GM19372 (cell line): ENCODE results near the gene SEC63.
"Not testable (repeated sequence)": the region's sequence is repeated elsewhere in the genome, so short reads cannot be mapped to it uniquely, and the experiment has no call there.

Experiments used
- ATAC-seq: cut with Tn5 transposase; IDR thresholded peaks from one replicate; pipeline ENCODE4 v1.9.1; 2021; ENCODE audit warnings: mild to moderate bottlenecking, low read depth, moderate library complexity; ENCODE audit not compliant: unreplicated experiment

SEC63 gene

DNA sequence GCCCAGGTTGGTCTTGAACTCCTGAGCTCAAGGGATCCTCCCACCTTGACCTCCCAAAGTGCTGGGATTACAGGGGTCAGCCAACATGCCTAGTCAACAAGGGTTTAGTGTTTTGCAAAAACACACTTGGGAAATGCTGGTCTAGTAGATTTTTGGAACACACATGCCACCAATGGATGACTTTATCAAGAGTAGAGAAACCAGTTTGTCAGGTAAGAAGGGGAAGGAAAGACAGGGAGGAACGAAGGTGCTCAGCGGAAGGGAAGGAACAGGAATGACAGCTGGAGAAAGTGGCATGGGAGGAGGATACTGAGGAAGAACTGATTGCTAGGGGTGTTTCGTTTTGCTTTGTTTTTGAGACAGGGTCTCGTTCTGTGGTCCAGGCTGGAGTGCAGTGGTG, 15.6 kb upstream of the SEC63 start:
- no peak for ATAC-seq

DNA sequence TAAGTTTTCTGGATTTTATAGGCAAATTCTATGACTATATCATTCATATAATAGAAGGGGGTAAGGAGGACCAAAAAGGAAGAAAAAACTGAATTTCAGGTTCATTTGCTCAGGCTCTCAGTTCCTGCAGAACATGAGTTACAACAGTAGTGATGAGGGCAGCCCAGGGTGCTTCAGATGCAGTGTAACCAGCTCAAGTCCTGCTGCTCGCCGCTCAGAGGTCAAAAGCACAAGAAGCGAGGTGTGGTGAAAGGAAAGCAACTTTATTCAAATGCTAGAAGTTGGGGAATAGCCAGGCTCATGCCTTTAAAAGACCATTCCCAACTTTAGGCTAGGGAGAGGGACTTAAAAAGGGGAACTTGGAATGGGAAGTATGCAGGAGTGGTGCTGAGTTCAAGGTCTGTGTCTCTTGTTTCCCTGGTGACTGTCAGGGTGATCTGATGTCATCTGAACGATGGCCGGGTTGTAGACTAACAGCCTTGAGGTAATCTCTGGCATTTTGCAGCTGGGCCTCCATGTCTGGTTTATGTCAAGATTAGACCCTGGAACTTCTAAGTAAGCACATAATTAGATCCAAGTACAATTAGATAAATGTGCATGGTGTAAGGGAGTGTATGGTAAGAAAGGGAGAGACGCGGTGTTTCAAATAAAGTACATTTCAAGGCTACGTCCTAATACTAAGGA, 14.5 kb upstream of the SEC63 start:
- no peak for ATAC-seq

DNA sequence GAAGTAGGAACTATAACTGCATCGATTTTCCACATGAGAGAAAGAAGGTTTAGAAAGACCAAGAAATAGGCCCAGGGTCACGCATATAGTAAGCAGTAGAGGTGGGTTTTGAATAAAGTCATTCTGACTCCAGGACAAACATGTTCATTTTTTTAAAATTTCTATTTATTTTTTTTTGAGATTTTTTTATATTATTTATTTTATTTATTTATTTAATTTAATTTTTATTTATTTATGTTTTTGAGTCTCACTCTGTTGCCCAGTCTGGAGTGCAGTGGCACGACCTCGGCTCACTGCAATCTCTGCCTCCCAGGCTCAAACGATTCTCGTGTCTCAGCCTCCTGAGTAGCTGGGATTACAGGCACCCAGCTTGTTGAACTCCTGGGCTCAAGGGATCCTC, 13.2 kb upstream of the SEC63 start:
- ATAC-seq, result no peak

DNA sequence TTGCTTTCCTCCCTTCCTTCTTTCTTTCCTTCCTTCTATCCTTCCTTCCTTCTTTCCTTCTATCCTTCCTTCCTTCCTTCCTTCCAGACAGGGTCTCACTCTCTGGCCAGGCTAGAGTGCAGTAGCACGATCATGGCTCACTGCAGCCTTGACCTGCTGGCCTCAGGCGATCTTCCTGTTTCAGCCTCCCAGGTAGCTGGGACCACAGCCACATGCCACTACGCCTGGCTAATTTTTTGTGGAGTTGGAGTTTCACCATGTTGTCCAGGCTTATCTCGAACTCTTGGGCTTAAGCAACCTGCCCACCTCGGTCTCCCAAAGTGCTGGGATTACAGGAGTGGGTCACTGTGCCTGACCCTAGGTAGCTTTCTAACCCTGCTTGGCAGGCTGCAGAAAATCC, 12.2 kb upstream of the SEC63 start:
- ATAC-seq, result no peak

DNA sequence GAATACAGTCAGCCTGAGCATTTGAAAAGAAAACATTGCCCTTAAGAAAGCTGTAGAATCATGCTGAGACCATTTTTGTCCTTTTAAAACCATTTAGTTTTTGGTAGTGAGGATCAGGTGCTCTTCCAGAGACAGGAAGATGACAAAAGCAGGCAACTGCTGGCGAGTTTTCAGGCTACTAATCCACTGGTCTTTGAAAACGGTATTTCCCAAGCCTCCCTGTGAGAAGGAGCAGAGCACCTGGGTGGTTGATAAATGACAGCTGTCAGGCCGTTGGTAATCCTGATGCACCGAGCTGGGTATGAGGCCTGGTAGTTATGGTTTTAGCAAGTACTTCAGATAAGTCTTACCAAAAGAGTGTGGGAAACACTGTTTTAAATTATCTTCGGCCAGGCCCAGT, 10.1 kb upstream of the SEC63 start:
- no peak for ATAC-seq

DNA sequence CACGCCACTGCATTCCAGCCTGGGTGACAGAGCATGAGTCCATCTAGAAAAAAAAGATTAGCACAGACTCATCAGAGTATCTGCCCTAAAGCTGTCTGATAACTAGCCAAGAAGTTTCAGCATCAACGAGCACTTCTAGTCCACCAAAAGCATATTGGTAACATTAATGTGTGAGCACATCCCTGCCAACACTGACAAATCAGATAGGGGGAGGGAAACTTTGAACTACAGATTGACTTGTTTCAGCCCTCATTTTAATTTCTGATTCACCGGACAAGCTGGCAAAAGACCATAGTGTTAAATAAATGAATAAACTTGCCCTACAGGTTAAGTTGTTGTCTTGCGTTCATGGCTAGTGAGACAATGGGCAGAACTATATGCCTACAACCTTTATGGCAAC, 7.7 kb upstream of the SEC63 start:
- no peak for ATAC-seq

DNA sequence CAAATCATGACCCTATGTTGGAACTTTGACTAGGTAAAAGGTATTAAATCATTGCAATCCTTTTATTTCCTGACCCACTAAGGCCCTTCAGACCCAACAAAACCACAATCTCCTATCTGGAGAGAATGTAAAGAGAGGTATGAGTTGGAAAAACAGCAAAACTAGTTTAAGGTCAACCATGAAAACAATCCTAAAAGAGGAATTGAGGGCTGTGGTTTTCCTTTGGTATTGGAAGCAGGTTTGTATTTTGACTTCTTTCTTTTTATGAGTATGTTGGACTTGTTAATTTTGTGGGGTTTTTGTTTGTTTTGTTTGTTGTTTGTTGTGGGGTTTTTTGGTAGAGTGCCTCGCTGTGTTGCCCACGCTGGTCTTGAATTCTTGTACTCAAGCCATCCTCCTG, 4.7 kb upstream of the SEC63 start:
- no peak for ATAC-seq

DNA sequence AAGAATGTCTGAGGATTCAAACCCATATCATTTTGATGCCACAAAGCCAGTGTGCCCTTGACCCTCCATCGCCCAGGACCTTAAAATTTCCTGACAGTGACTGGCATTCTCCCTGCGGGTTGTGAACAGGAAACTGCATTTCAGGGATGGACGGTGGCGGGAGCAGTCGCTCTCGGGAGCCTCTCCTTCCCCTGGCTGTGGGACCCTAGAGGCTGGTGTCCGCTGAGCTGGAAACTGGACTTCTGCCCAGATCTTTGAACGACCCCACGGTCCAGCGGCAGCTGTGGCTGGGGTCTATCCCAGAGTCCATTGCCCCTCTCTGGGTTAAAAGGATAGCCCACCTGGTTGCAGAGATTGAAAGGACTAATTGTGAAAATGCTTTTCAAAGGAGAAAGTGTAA, 1.4 kb upstream of the SEC63 start:
- no peak for ATAC-seq

DNA sequence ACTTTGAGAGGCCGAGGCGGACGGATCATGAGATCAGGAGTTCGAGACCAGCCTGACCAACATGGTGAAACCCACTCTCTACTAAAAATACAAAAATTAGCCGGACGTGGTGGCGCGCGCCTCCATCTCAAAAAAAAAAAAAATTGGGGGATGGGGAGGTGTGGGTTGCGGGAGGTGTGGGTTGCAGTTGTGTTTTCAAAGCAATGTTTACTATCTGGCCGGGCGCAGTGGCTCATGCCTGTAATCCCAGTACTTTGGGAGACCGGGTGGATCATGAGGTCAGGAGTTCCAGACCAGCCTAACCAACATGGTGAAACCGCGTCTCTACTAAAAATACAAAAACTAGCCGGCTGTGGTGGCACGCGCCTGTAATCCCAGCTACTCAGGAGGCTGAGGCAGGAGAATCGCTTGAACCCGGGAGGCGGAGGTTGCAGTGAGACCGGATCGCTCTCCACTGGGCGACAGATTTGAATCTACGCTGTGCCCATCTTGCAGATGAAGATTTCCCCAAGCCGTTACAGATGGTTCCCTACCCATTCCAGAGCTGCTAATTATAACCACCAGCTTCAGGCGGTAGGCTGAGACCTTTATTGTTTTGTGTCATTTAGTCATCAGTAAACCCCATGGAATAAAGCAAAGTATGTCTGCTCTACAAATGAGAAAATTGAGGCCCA, 818 bp upstream of the SEC63 start:
- not testable (repeated sequence) for ATAC-seq

DNA sequence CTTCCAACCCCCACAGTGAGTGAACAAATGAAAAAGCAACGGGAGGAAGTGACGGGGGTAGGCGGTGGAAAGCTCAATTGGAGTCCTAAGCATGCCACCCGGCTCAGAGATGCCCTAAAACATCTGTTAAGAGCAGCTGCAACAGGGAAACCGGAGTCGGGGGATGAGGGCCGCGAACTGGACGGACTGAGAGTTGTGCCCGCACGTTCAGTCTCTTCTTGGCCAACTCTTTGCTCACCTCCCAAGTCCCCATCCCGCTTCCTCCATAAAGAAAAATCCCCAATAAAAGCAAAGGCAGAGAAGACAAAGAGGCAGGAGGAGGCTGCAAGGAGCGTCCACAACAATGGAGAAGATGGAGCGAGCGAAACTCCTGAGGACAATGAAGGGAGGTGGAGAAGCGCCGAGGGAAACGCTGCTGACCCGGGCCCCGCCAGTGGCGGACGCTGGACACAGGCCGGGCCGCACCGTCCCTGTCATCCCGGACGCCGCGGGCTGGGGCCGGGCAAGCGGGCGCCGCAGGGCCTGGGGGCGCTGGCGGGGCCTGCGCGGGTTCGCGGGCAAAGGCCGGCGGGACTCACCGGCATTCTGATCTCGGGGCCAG, 600 bp downstream of the SEC63 start:
- ATAC-seq, result peak; percentile 22

DNA sequence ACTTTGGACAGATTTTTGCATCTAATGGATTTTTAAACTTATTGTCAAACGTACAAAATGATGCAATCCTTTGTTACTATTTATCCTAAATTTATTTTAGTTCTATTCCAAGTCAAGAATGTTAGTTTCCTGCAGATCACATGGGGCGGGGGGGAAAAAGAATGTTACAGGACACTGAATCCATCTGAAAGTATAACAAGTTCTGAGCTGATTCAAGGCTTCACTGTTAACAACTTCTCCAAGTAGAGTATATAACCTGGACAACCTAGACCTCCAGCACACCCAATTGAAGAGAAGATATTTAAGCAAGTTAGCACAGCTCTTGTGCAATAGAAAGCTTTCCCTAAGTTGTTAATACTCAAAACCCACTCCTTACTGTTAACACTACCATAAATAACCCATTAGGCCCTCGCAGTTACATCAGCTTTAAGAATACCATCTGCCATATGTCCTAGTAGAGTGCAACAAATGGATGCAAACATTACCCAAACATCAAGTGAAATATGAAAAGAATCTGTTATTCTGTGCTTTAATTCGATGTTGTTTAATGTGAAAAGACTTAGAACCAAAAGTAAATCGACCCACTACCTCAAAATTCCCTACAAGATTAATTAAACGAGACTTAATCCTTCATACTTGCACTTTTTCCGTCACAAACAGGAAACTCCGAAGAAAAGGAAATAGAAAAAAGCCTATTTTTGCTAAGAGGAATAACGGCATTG, 1.3 kb downstream of the SEC63 start:
- ATAC-seq, result no peak

DNA sequence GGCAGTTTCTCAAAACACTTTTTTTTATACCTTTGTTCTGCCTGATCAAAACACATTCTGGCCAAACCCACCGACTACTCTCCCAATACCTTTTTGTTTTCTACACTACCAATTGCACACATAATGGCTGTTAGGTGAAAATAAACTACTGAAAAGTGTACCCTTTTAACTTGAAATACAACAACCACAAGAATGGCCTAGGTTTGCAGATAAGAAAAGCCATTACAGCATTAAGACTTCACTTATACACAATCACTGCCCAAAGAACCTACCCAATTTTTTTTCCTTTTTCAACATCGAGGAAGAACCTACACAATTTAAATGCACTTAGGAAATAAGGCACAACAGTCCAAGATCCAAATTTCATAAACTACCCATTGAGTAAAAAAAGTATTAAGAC, 1.8 kb downstream of the SEC63 start:
- no peak for ATAC-seq

DNA sequence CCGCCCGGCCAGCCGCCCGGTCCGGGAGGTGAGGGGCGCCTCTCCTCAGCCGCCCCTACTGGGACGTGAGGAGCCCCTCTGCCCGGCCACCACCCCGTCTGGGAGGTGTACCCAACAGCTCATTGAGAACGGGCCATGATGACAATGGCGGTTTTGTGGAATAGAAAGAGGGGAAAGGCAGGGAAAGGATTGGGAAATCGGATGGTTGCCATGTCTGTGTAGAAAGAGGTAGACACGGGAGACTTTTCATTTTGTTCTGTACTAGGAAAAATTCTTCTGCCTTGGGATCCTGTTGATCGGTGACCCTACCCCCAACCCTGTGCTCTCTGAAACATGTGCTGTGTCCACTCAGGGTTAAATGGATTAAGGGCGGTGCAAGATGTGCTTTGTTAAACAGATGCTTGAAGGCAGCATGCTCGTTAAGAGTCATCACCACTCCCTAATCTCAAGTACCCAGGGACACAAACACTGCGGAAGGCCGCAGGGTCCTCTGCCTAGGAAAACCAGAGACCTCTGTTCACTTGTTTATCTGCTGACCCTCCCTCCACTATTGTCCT, 4.1 kb downstream of the SEC63 start:
- ATAC-seq, result not testable (repeated sequence)

DNA sequence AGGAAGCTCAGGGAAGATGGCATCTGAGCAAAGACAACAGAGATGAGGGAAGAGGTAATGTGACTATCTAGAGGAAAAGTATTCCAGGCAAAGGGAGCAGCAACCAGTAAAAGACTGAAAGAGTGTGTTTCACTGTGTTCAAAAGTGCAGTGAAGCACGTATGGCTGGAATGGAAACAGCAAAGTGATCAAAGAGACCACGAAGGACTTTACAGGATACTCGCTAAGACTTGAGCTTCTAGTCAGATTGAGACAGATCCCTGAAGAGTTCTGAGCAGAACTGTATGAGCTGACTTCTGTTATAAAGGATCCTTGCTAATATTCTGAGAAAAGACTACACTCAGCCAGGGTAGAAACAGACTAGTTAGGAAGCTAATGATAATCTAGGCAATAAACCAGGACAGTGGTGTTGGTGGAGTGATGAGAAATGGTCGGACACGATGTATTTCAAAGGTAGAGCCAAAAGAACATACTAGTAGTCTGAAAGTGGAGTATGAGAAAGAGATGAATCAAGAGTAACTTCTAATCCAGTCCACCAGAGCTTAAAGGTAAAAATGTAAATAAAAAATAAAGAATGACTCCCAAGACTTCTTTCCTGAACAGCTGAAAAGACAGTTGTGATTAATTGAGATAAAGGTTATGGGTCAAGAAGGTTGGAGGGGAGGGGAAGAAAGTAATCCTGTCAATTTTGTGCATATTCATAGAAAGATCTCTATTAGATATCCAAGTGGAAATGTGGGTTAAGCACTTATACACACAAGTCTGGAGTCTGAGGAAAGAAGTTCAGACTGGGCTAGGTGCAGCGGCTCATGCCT, 14.2 kb downstream of the SEC63 start:
- no peak for ATAC-seq

DNA sequence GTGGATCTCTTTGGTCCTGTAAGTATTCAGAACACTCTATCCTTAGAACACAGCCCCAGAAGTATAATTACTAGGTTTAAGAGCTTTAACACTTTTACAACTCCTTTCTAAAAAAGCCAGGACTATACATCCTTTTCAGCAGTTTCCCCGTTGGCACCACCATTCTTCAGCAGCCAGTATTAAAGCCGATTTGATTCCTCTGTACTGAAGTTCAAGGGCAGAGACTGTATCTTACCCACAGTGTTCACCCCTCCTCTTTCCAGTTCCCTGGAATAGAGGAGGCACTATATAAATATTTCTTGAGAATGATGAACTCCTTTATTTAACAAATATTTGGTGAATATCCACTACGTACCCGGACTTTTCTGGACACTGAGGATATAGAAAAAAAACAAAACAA, 15.9 kb downstream of the SEC63 start:
- no peak for ATAC-seq

DNA sequence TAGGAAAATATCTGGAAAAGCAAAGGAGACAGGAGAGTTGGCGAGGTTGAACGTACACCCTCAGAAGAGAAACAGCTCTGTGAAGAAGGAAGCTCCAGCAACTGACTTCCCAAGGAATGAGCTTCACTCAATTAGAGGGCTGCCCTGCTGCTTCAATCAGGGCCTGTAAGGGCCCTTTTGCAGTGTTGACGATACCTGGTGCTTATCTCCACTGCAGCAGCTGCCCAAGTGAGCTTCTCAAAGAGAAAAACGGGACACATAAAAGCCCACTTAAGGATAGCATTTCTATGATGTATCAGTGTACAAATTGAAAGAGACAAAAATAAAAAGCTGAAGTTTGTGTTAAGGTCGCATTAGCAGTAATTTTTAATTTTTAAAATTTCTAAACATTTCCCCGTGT, 16.4 kb downstream of the SEC63 start:
- ATAC-seq, result no peak

DNA sequence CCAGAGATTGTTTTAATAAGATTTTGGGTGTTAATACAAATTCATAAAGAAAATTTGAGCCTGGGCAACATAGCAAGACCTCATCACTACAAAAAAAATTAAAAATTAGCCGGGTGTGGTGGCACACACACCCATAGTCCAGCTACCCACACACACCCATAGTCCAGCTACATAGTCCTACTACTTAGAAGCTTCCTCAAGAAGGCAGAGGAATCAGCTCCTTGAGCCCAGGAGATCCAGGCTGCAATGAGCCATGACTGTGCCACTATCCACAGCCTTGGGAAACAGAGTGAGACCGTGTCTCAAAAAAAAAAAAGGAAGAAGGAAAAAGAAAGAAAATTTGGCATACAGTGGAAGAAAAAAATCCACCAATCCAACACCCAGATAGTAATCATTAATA, 16.8 kb downstream of the SEC63 start:
- ATAC-seq, result no peak

DNA sequence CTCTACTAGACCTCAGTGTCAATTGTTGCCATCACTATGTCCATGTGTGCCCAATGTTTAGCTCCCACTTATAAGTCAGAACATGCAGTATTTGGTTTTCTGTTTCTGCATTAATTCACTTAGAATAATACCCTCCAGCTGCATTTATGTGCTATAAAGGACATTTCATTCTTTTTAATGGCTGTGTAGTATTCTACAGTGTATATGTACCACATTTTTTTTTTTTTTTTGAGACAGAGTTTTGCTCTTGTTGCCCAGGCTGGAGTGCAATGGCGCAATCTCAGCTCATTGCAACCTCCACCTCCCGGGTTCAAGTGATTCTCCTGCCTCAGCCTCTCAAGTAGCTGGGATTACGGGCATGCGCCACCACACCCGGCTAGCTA, 21.1 kb downstream of the SEC63 start:
- not testable (repeated sequence) for ATAC-seq

DNA sequence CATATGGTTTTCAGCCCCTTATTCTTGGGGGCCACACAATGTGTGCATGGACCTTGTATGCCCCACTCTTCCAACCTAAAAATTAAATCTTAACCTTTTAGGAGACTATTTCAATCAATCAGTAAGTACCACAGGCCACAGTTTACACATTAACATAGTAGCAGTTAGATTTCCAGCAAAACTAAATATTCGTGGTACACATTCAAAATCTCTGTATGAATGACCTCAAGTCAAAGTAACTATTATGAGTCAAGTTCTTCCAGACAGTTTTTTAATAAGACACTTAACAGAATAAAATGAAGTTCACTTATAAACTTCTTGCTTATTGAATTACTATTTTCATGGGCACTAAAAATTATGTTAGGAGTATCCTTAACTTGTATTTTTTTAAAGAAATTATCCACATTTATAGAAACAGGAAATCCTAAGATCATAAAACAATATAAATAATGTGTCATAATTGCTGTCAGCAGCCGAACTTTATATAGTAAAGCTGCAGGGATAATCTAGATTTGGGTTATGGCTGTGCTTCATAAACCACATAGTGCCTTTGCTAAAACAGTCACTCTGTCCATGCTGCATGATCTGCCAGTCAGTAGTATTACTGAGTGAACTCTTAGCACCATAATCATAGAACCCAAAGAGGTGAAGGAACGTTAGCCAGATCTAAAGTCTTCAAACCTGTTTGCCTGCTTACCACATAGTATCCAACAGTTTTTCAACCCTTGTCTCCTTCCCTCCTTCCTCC, 21.7 kb downstream of the SEC63 start:
- no peak for ATAC-seq

DNA sequence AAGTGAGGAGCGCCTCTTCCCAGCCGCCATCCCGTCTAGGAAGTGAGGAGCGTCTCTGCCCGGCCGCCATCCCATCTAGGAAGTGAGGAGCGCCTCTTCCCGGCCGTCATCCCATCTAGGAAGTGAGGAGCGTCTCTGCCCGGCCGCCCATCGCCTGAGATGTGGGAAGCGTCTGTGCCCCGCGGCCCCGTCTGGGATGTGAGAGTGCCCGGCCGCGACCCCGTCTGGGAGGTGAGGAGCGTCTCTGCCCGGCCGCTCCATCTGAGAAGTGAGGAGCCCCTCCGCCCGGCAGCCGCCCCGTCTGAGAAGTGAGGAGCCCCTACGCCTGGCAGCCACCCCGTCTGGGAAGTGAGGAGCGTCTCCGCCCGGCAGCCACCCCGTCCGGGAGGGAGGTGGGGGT, 23.8 kb downstream of the SEC63 start:
- ATAC-seq, result not testable (repeated sequence)
